ENCODE results near the gene SEMA3B.

DNA sequence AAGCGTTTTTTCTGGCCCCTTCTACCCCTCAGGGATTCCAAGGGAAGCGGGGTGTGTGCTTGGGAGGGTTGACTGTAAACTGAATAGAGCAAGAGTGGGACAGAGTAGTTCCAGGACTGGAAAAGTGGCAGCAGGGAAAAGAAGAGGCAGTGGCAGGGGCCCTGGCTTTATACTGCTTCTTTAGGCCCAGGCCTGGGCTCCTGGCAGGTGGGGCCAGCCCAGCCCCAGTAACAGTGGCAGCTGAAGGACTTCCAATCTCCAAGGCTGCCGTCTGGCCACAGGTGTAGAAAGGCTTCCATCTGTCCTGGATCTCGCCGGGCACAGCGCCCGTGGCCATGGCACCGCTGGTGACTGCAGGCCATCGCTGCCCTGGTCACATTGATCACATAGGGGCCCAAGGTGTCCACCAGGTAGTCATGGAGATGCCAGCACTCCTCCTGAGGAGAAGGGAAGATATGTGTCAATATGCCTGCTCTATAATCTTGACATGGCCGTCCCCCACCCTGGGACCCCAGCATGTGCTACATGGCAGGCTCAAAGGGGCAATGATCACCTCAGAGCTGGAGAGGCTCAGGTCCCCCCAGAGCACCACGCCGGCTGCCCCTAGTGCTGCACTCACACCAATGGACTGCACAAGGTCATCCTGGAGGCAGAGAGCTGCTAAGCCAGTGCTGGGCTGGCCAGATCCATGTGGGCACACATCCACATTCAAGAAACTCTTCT lies 24.3 kb downstream of the SEMA3B start:
- TF ChIP-seq, protein P1, sequence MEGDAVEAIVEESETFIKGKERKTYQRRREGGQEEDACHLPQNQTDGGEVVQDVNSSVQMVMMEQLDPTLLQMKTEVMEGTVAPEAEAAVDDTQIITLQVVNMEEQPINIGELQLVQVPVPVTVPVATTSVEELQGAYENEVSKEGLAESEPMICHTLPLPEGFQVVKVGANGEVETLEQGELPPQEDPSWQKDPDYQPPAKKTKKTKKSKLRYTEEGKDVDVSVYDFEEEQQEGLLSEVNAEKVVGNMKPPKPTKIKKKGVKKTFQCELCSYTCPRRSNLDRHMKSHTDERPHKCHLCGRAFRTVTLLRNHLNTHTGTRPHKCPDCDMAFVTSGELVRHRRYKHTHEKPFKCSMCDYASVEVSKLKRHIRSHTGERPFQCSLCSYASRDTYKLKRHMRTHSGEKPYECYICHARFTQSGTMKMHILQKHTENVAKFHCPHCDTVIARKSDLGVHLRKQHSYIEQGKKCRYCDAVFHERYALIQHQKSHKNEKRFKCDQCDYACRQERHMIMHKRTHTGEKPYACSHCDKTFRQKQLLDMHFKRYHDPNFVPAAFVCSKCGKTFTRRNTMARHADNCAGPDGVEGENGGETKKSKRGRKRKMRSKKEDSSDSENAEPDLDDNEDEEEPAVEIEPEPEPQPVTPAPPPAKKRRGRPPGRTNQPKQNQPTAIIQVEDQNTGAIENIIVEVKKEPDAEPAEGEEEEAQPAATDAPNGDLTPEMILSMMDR (conservative IDR thresholded peaks at IDR 0.05; ENCODE audit: low read depth, low read length), result no peak
- TF ChIP-seq EZH2 (IDR thresholded peaks at IDR 0.05; ENCODE audit: borderline replicate concordance, low read depth, low read length, poor library complexity, severe bottlenecking), result no peak
